Gastroesophageal sphincter (tissue), 3 donors: ENCODE data around the gene MACROD1.

Experiments
- POLR2A ChIP-seq, 2 donors: fragments of 450-650 bp; IDR thresholded peaks; one replicate each; pipeline ENCODE4 v1.6.1; 2017; ENCODE audit warnings: antibody characterized with exemption in 2 of 2, mild to moderate bottlenecking in 2 of 2, moderate library complexity in 1 of 2
- POLR2AphosphoS5 ChIP-seq: sonication (generic); formaldehyde crosslinking; IDR thresholded peaks from one replicate; pipeline ENCODE4 v1.6.1; 2017; ENCODE audit warnings: antibody characterized with exemption
- TF ChIP-seq, protein P1 (sequence below), 4 experiments: fragments of 200-600 bp in 2 of 4; fragments of 450-650 bp in 2 of 4; sonication (generic) in 1 of 4; IDR thresholded peaks; one replicate each; pipeline ENCODE4 v1.5.1; 2017 to 2019; ENCODE audit warnings: antibody characterized with exemption in 4 of 4, mild to moderate bottlenecking in 2 of 4, moderate library complexity in 2 of 4

DNA sequence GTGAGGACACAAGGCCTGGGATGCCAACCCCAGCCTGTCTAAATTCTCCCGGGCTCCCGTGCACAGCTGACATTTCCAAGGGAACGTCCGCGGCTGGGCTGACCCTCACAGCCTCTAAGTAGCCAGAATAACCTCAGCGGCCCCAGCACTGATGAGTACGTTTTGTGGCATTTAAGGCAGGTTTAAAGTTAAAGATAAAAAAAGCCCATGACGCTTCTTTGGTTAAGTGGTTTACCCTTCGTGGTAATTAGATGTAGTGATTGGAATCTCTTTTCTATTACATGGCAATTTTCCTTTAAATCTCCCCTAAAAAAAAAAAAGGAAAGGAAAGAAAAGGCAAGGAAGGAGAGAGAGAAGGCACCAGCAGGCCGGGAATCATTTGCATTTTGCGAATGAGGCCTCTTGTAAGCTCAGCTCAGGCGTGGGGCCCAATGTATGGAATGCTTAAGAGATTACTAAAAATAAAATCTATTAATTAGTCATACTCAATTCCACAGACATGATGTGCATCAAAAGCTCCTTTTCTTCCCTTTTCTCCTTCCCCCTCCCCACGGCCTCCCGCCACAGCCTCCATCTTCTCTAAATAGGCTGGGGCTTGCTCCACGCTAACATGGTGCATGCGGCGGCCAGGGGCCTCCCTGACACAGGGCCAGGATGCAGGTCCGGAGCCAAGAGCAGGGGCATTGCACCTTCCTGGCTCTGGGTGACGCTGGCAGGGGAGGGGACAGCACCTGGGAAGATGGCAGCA is 44.1 kb downstream of the MACROD1 start:
- TF ChIP-seq, protein P1, sequence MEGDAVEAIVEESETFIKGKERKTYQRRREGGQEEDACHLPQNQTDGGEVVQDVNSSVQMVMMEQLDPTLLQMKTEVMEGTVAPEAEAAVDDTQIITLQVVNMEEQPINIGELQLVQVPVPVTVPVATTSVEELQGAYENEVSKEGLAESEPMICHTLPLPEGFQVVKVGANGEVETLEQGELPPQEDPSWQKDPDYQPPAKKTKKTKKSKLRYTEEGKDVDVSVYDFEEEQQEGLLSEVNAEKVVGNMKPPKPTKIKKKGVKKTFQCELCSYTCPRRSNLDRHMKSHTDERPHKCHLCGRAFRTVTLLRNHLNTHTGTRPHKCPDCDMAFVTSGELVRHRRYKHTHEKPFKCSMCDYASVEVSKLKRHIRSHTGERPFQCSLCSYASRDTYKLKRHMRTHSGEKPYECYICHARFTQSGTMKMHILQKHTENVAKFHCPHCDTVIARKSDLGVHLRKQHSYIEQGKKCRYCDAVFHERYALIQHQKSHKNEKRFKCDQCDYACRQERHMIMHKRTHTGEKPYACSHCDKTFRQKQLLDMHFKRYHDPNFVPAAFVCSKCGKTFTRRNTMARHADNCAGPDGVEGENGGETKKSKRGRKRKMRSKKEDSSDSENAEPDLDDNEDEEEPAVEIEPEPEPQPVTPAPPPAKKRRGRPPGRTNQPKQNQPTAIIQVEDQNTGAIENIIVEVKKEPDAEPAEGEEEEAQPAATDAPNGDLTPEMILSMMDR (IDR thresholded peaks at IDR 0.05): no peak
- TF ChIP-seq POLR2A (IDR thresholded peaks at IDR 0.05): no peak
- TF ChIP-seq POLR2AphosphoS5: no peak
